ENCODE data around the gene LUC7L.

The LUC7L gene

DNA sequence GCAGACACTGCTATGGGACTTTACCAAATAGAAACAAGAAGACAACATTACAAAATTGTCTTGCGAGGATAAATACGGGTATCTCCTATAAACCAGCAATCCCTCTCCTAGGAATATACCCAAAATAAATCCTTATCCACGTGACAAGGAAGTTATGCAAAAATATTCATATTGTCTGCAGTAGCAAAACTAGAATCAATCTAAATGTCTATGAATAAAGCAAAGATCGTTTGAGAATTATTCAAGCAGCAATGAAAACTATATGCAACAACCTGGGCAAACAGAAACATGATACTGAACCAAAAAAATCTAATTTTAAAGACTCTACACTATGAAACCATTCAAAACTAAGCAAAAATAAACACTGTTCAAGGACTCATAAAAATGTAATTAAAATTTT, 9.2 kb downstream of the LUC7L start:
- no peak for TF ChIP-seq EGR1 (IDR thresholded peaks at IDR 0.05)
- TF ChIP-seq TEAD4 (IDR thresholded peaks at IDR 0.05): no peak
- TF ChIP-seq FOXM1 (IDR thresholded peaks at IDR 0.05; ENCODE audit: borderline replicate concordance, low read depth): no peak
- TF ChIP-seq, protein P1, sequence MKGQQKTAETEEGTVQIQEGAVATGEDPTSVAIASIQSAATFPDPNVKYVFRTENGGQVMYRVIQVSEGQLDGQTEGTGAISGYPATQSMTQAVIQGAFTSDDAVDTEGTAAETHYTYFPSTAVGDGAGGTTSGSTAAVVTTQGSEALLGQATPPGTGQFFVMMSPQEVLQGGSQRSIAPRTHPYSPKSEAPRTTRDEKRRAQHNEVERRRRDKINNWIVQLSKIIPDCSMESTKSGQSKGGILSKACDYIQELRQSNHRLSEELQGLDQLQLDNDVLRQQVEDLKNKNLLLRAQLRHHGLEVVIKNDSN (IDR thresholded peaks at IDR 0.05): no peak
- no peak for TF ChIP-seq TAF1 (IDR thresholded peaks at IDR 0.05; ENCODE audit: low read depth)
- TF ChIP-seq, protein P2, sequence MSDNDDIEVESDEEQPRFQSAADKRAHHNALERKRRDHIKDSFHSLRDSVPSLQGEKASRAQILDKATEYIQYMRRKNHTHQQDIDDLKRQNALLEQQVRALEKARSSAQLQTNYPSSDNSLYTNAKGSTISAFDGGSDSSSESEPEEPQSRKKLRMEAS (IDR thresholded peaks at IDR 0.05): no peak
- TF ChIP-seq CREB1 (IDR thresholded peaks at IDR 0.05; ENCODE audit: low read depth): no peak
- TF ChIP-seq, protein P3, sequence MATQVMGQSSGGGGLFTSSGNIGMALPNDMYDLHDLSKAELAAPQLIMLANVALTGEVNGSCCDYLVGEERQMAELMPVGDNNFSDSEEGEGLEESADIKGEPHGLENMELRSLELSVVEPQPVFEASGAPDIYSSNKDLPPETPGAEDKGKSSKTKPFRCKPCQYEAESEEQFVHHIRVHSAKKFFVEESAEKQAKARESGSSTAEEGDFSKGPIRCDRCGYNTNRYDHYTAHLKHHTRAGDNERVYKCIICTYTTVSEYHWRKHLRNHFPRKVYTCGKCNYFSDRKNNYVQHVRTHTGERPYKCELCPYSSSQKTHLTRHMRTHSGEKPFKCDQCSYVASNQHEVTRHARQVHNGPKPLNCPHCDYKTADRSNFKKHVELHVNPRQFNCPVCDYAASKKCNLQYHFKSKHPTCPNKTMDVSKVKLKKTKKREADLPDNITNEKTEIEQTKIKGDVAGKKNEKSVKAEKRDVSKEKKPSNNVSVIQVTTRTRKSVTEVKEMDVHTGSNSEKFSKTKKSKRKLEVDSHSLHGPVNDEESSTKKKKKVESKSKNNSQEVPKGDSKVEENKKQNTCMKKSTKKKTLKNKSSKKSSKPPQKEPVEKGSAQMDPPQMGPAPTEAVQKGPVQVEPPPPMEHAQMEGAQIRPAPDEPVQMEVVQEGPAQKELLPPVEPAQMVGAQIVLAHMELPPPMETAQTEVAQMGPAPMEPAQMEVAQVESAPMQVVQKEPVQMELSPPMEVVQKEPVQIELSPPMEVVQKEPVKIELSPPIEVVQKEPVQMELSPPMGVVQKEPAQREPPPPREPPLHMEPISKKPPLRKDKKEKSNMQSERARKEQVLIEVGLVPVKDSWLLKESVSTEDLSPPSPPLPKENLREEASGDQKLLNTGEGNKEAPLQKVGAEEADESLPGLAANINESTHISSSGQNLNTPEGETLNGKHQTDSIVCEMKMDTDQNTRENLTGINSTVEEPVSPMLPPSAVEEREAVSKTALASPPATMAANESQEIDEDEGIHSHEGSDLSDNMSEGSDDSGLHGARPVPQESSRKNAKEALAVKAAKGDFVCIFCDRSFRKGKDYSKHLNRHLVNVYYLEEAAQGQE (IDR thresholded peaks at IDR 0.05; ENCODE audit: low read depth): no peak
- no peak for TF ChIP-seq TCF12 (IDR thresholded peaks at IDR 0.05; ENCODE audit: low read depth)
- no peak for TF ChIP-seq NFIC (IDR thresholded peaks at IDR 0.05)
- TF ChIP-seq ZBTB7A (IDR thresholded peaks at IDR 0.05; ENCODE audit: low read depth): no peak
- TF ChIP-seq CEBPB (IDR thresholded peaks at IDR 0.05): no peak
- no peak for TF ChIP-seq YY1 (IDR thresholded peaks at IDR 0.05; ENCODE audit: low read depth)
- no peak for TF ChIP-seq RAD21 (IDR thresholded peaks at IDR 0.05; ENCODE audit: low read depth)
- TF ChIP-seq EP300 (IDR thresholded peaks at IDR 0.05; ENCODE audit: borderline replicate concordance): no peak

DNA sequence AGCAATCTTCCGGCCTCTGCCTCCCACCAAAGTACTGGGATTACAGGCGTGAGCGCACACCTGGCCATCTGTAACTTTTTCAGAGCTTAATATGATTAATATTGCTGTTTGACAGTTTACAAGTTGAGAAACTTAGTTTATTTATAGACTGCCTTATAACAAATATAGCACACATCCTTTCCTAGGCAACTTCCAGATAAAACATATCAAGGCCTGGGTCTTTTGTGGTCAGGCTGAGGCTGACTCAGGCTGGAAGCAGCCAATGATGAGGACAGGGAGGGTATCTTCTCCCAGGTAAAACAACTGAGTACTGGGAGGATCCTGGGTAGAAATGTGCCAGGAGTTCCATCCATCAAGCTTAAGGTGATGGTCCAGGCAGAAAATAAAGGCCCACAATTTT, 16.2 kb downstream of the LUC7L start:
- no peak for TF ChIP-seq NFIC (IDR thresholded peaks at IDR 0.05)

DNA sequence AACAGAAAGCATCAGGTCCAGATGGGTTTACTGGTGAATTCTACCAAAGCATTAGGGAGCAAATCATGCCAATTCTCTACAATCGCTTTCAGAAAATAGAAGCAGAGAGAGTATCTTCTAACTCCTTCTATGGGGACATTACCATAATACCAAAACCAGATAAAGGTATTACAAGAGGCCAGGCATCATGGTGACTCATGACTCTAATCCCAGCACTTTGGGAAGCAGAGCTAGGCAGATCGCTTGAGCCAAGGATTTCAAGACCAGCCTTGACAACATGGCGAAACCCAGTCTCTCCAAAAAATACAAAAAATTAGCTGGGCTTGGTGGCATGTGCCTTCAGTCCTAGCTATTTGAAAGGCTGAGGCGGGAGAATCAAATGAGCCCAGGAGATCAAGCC, 26.0 kb downstream of the LUC7L start:
- TF ChIP-seq TCF12 (IDR thresholded peaks at IDR 0.05; ENCODE audit: low read depth): no peak
- TF ChIP-seq, protein P1 (IDR thresholded peaks at IDR 0.05): no peak
- TF ChIP-seq, protein P2 (IDR thresholded peaks at IDR 0.05): no peak
- TF ChIP-seq, protein P3 (IDR thresholded peaks at IDR 0.05; ENCODE audit: low read depth): no peak
- no peak for TF ChIP-seq CREB1 (IDR thresholded peaks at IDR 0.05; ENCODE audit: low read depth)
- TF ChIP-seq TEAD4 (IDR thresholded peaks at IDR 0.05): no peak
- no peak for TF ChIP-seq EP300 (IDR thresholded peaks at IDR 0.05; ENCODE audit: borderline replicate concordance)
- no peak for TF ChIP-seq RAD21 (IDR thresholded peaks at IDR 0.05; ENCODE audit: low read depth)

DNA sequence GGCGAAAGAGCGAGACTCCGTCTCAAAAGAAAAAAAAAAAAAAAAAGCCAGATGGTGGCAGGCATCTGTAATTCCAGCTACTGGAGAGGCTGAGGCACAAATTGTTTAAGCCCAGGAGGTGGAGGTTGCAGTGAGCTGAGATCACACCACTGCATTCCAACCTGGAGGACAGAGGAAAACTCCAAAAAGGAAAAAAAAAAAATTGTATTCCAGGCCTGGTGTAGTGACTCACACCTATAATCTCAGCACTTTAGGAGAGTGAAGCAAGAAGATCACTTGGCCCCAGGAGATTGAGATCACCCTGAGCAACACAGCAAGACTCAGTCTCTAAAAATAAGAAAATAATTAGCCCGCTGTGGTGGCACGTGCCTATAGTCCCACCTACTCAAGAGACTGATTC, 28.9 kb downstream of the LUC7L start:
- TF ChIP-seq CREB1 (IDR thresholded peaks at IDR 0.05; ENCODE audit: low read depth) (no peak), TAF1 (IDR thresholded peaks at IDR 0.05; ENCODE audit: low read depth) (no peak), FOXM1 (IDR thresholded peaks at IDR 0.05; ENCODE audit: borderline replicate concordance, low read depth) (no peak), YY1 (IDR thresholded peaks at IDR 0.05; ENCODE audit: low read depth) (no peak), NFIC (IDR thresholded peaks at IDR 0.05) (no peak), RAD21 (IDR thresholded peaks at IDR 0.05; ENCODE audit: low read depth) (no peak), EGR1 (IDR thresholded peaks at IDR 0.05) (no peak), EP300 (IDR thresholded peaks at IDR 0.05; ENCODE audit: borderline replicate concordance) (no peak), ZBTB7A (IDR thresholded peaks at IDR 0.05; ENCODE audit: low read depth) (no peak)
- TF ChIP-seq, protein P3 (IDR thresholded peaks at IDR 0.05; ENCODE audit: low read depth): no peak
- TF ChIP-seq, protein P1 (IDR thresholded peaks at IDR 0.05): no peak
- TF ChIP-seq, protein P2 (IDR thresholded peaks at IDR 0.05): no peak
